Measurements from ENCODE around the gene CSNK1D. TPM values are rescaled to one million over a fixed set of nuclear protein-coding genes. Genes with fewer than 3 reads are reported as not detected.

Gene CSNK1D
- total RNA-seq, 1 donor from 2014 or later: 86.8 TPM

GRCh38 chr17:82200743-82201497 is 72.6 kb downstream of the CSNK1D start:
- H3K27ac ChIP-seq: no peak overlapping the region
- peaks cover 0 to 8% of the 10 kb centered on the region in 2 donors for H3K4me1 ChIP-seq
- intact Hi-C loops (cut with DNase I): no loop called here
- no peaks in the 10 kb centered on the region for H3K27me3 ChIP-seq
- H3K36me3 ChIP-seq: peaks cover 3 to 16% of the 10 kb centered on the region in 2 donors
- H3K4me3 ChIP-seq: no peak overlapping the region
- H3K9me3 ChIP-seq: no peaks in the 10 kb centered on the region
- TF ChIP-seq CTCF (IDR thresholded peaks at IDR 0.05): no peak
- DNase-seq (ENCODE audit: low spot score in 2 of 2): no peak

GRCh38 chr17:82200135-82200534 is 73.4 kb downstream of the CSNK1D start:
- Histone ChIP-seq H3K36me3 (peaks cover 3 to 16% of the 10 kb centered on the region in 2 donors), H3K4me3 (no peak overlapping the region), H3K27ac (no peak overlapping the region), H3K9me3 (no peaks in the 10 kb centered on the region), H3K4me1 (peaks cover 0 to 8% of the 10 kb centered on the region in 2 donors), H3K27me3 (no peaks in the 10 kb centered on the region)
- no peak for DNase-seq (ENCODE audit: low spot score in 2 of 2)
- intact Hi-C loops (cut with DNase I): no loop called here
- TF ChIP-seq CTCF (IDR thresholded peaks at IDR 0.05): no peak

- intact Hi-C loops (cut with DNase I): no loop called here
- peaks cover 6 to 22% of the 10 kb centered on the region in 2 donors for H3K36me3 ChIP-seq
Measured at GRCh38 chr17:82199496-82199895, 74.0 kb downstream of the CSNK1D start.

GRCh38 chr17:82198092-82198491 is 75.4 kb downstream of the CSNK1D start:
- DNase-seq (ENCODE audit: low spot score in 2 of 2): no peak
- peaks cover 6 to 33% of the 10 kb centered on the region in 2 donors for H3K36me3 ChIP-seq

More at GRCh38 chr17:82199496-82199895, 74.0 kb downstream of the CSNK1D start:
- Histone ChIP-seq H3K27ac (no peak overlapping the region), H3K27me3 (no peaks in the 10 kb centered on the region), H3K4me1 (peaks cover 0 to 8% of the 10 kb centered on the region in 2 donors), H3K9me3 (no peaks in the 10 kb centered on the region), H3K4me3 (no peak overlapping the region)
- no peak for TF ChIP-seq CTCF (IDR thresholded peaks at IDR 0.05)
- DNase-seq (ENCODE audit: low spot score in 2 of 2): no peak

More at GRCh38 chr17:82198092-82198491, 75.4 kb downstream of the CSNK1D start:
- Histone ChIP-seq H3K9me3 (no peaks in the 10 kb centered on the region), H3K4me3 (no peak overlapping the region), H3K27me3 (no peaks in the 10 kb centered on the region), H3K27ac (no peak overlapping the region), H3K4me1 (peaks cover 0 to 8% of the 10 kb centered on the region in 2 donors)
- no peak for TF ChIP-seq CTCF (IDR thresholded peaks at IDR 0.05)
- intact Hi-C loops (cut with DNase I): no loop called here
